Adrenal gland (tissue), 5 donors: ENCODE results near the gene CLCA1.

ENCODE experiments used
- CTCF ChIP-seq, 6 experiments: fragments of 450-650 bp in 4 of 6; fragments of 200-600 bp in 2 of 6; sonication (generic) in 1 of 6; IDR thresholded peaks; 1 replicate in 5 of 6; 2 replicates in 1 of 6; pipeline versions ENCODE4 v1.5.1 to v1.8.0; 2016 to 2021; ENCODE audit warnings: antibody characterized with exemption in 6 of 6, mild to moderate bottlenecking in 2 of 6, moderate library complexity in 1 of 6
- POLR2A ChIP-seq, 2 donors: fragments of 450-650 bp; IDR thresholded peaks; one replicate each; pipeline ENCODE4 v1.6.1; 2017; ENCODE audit warnings: antibody characterized with exemption in 2 of 2, mild to moderate bottlenecking in 2 of 2, moderate library complexity in 1 of 2
- donor health status: DM: no; HTN: no; CAD: no.

- TF ChIP-seq CTCF (IDR thresholded peaks at IDR 0.05) = no peak
- no peak for TF ChIP-seq POLR2A (IDR thresholded peaks at IDR 0.05)
Measured at GRCh38 chr1:86541859-86542258, 73.1 kb downstream of the CLCA1 start.
